GM18526 (cell line): Measurements from ENCODE around the gene RGS18.

Experiments used
- POLR2A ChIP-seq: IDR thresholded peaks from 3 replicates; pipeline ENCODE4 v1.6.1; 2011; ENCODE audit not compliant: insufficient read length; ENCODE audit errors: extremely low read depth

Gene RGS18

GRCh38 chr1:192225266-192225665 is 67.0 kb downstream of the RGS18 start:
- no peak for TF ChIP-seq POLR2A

- no peak for TF ChIP-seq POLR2A
Measured at GRCh38 chr1:192225703-192226102, 67.4 kb downstream of the RGS18 start.

- no peak for TF ChIP-seq POLR2A
Measured at GRCh38 chr1:192227330-192227729, 69.1 kb downstream of the RGS18 start.

- TF ChIP-seq POLR2A, result no peak
Measured at GRCh38 chr1:192232817-192233417, 74.7 kb downstream of the RGS18 start.

GRCh38 chr1:192235127-192235526 is 76.9 kb downstream of the RGS18 start:
- TF ChIP-seq POLR2A, result no peak
